Measurements from ENCODE around the gene CD6.

DNA sequence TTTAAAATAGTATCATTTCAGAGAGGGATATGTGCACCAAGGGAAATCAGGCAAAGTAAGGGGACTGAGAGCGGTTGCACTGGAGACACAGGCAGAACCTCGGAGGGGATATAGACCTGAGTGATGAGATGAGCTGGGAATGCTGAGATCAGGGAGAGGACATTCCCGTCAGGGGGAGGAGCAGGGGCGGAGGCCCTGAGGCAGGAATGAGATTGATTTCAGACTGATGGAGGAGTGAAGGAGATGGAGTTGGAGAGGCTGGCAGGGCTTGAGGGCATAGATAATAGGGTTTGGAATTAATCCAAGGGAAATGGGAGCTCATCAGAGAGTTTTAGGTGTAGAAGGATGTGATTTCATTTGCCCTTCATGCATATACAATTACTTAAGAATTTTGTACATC, 13.2 kb downstream of the CD6 start:
- TF ChIP-seq, protein P1, sequence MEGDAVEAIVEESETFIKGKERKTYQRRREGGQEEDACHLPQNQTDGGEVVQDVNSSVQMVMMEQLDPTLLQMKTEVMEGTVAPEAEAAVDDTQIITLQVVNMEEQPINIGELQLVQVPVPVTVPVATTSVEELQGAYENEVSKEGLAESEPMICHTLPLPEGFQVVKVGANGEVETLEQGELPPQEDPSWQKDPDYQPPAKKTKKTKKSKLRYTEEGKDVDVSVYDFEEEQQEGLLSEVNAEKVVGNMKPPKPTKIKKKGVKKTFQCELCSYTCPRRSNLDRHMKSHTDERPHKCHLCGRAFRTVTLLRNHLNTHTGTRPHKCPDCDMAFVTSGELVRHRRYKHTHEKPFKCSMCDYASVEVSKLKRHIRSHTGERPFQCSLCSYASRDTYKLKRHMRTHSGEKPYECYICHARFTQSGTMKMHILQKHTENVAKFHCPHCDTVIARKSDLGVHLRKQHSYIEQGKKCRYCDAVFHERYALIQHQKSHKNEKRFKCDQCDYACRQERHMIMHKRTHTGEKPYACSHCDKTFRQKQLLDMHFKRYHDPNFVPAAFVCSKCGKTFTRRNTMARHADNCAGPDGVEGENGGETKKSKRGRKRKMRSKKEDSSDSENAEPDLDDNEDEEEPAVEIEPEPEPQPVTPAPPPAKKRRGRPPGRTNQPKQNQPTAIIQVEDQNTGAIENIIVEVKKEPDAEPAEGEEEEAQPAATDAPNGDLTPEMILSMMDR (IDR thresholded peaks at IDR 0.05 in 4 of 5, conservative IDR thresholded peaks at IDR 0.05 in 1 of 5), result no peak
- no peak for TF ChIP-seq POLR2A (IDR thresholded peaks at IDR 0.05)
